Measurements from ENCODE around the gene COLGALT1. TPM values are rescaled to one million over a fixed set of nuclear protein-coding genes. Genes with fewer than 3 reads are reported as not detected.

COLGALT1 gene
- total RNA-seq, 1 donor from 2014 or later: 38.4 TPM

GRCh38 chr19:17522988-17523872, 32.2 kb upstream of the COLGALT1 start:
- H3K9me3 Mint-ChIP-seq: peaks cover 4% of the 10 kb centered on the region
- H3K4me2 ChIP-seq: no peak overlapping the region
- no peak overlapping the region for H2AFZ ChIP-seq (replicated peaks)
- H3K36me3 ChIP-seq: peaks cover under 1% of the 10 kb centered on the region
- H3K79me2 ChIP-seq (ENCODE audit: low read depth): no peaks in the 10 kb centered on the region
- H4K20me1 ChIP-seq (ENCODE audit: low read depth): no peaks in the 10 kb centered on the region
- H3F3A ChIP-seq (ENCODE audit: low read depth): no peaks in the 10 kb centered on the region
- no peak overlapping the region for H3K4me3 ChIP-seq
- no peak overlapping the region for H3K27ac Mint-ChIP-seq
- peaks cover 3% of the 10 kb centered on the region for H3K36me3 Mint-ChIP-seq
- no peak for DNase-seq (ENCODE audit: low spot score)
- no peaks in the 10 kb centered on the region for H3K4me1 ChIP-seq
- H3K27me3 ChIP-seq: no peaks in the 10 kb centered on the region
- H3K27me3 Mint-ChIP-seq (ENCODE audit: insufficient read depth, low read depth): peaks cover 9% of the 10 kb centered on the region
- no peak for TF ChIP-seq EZH2phosphoT487 (IDR thresholded peaks at IDR 0.05)
- no peak for TF ChIP-seq CTCF (IDR thresholded peaks at IDR 0.05)
- no peak for TF ChIP-seq EZH2 (IDR thresholded peaks at IDR 0.05)
- H3K9me3 ChIP-seq (ENCODE audit: low read depth): no peaks in the 10 kb centered on the region
- no peak overlapping the region for H3K27ac ChIP-seq
- H3K4me1 Mint-ChIP-seq: no peaks in the 10 kb centered on the region
- no peak overlapping the region for H3K9ac ChIP-seq
- H3K4me3 Mint-ChIP-seq: no peak overlapping the region

GRCh38 chr19:17524651-17525050, 30.8 kb upstream of the COLGALT1 start:
- Histone ChIP-seq H3K4me2 (no peak overlapping the region), H3K4me3 (no peak overlapping the region), H3K27me3 (no peaks in the 10 kb centered on the region), H3F3A (ENCODE audit: low read depth) (no peaks in the 10 kb centered on the region), H3K9me3 (ENCODE audit: low read depth) (no peaks in the 10 kb centered on the region), H3K4me1 (no peaks in the 10 kb centered on the region), H2AFZ (replicated peaks) (no peak overlapping the region), H4K20me1 (ENCODE audit: low read depth) (no peaks in the 10 kb centered on the region), H3K27ac (no peak overlapping the region), H3K36me3 (no peaks in the 10 kb centered on the region), H3K9ac (no peak overlapping the region), H3K79me2 (ENCODE audit: low read depth) (no peaks in the 10 kb centered on the region)
- Mint-ChIP-seq H3K27ac (no peak overlapping the region), H3K9me3 (peaks cover 4% of the 10 kb centered on the region), H3K4me1 (no peaks in the 10 kb centered on the region), H3K36me3 (peaks cover 2% of the 10 kb centered on the region), H3K4me3 (no peak overlapping the region), H3K27me3 (ENCODE audit: insufficient read depth, low read depth) (peaks cover 11% of the 10 kb centered on the region)
- DNase-seq (ENCODE audit: low spot score): no peak
- no peak for TF ChIP-seq EZH2 (IDR thresholded peaks at IDR 0.05)
- no peak for TF ChIP-seq EZH2phosphoT487 (IDR thresholded peaks at IDR 0.05)
- TF ChIP-seq CTCF (IDR thresholded peaks at IDR 0.05): no peak

- H3K9me3 Mint-ChIP-seq: peaks cover 4% of the 10 kb centered on the region
- Histone ChIP-seq H2AFZ (replicated peaks) (no peak overlapping the region), H3K27ac (no peak overlapping the region), H3K4me3 (no peak overlapping the region), H4K20me1 (ENCODE audit: low read depth) (no peaks in the 10 kb centered on the region), H3K9me3 (ENCODE audit: low read depth) (no peaks in the 10 kb centered on the region), H3K9ac (no peak overlapping the region), H3K27me3 (no peaks in the 10 kb centered on the region), H3F3A (ENCODE audit: low read depth) (no peaks in the 10 kb centered on the region), H3K4me1 (no peaks in the 10 kb centered on the region), H3K4me2 (no peak overlapping the region), H3K36me3 (no peaks in the 10 kb centered on the region), H3K79me2 (ENCODE audit: low read depth) (no peaks in the 10 kb centered on the region)
- TF ChIP-seq CTCF (IDR thresholded peaks at IDR 0.05) (no peak), EZH2 (IDR thresholded peaks at IDR 0.05) (no peak), EZH2phosphoT487 (IDR thresholded peaks at IDR 0.05) (no peak)
- no peak for DNase-seq (ENCODE audit: low spot score)
- H3K36me3 Mint-ChIP-seq: no peaks in the 10 kb centered on the region
- H3K27me3 Mint-ChIP-seq (ENCODE audit: insufficient read depth, low read depth): peaks cover 11% of the 10 kb centered on the region
- H3K4me3 Mint-ChIP-seq: no peak overlapping the region
- H3K27ac Mint-ChIP-seq: no peak overlapping the region
- H3K4me1 Mint-ChIP-seq: no peaks in the 10 kb centered on the region
Measured at GRCh38 chr19:17525141-17525540, 30.3 kb upstream of the COLGALT1 start.

Data from neural progenitor cell (in vitro differentiated cells).